ENCODE results near the gene FAM174B. TPM values are rescaled to one million over a fixed set of nuclear protein-coding genes. Genes with fewer than 3 reads are reported as not detected.

The FAM174B gene
- total and polyA plus RNA-seq, 2 experiments from 2014 or later = 15.0 to 21.8 TPM

GRCh38 chr15:92664178-92664900, 8.8 kb upstream of the FAM174B start:
- no peaks in the 10 kb centered on the region for H3K36me3 Mint-ChIP-seq (ENCODE audit: low read depth)
- H3K36me3 ChIP-seq (ENCODE audit: insufficient read depth) = no peaks in the 10 kb centered on the region
- no peak overlapping the region for H3K4me2 ChIP-seq
- H3K79me2 ChIP-seq (replicated peaks; ENCODE audit: insufficient read depth) = no peaks in the 10 kb centered on the region
- no peak overlapping the region for H3K27ac ChIP-seq (ENCODE audit: low read depth)
- H3K9me2 ChIP-seq (ENCODE audit: insufficient read depth) = no peaks in the 10 kb centered on the region
- H4K20me1 ChIP-seq (replicated peaks; ENCODE audit: insufficient read depth) = no peaks in the 10 kb centered on the region
- H3K27me3 Mint-ChIP-seq (ENCODE audit: insufficient read depth, low read depth, poor library complexity) = peaks cover 11% of the 10 kb centered on the region
- H3K4me3 ChIP-seq = no peak overlapping the region
- no peak overlapping the region; the same call in 2 of the 3 replicates for H3K4me3 Mint-ChIP-seq
- no peaks in the 10 kb centered on the region; the same call in 2 of the 3 replicates for H3K9me3 Mint-ChIP-seq
- DNase-seq (ENCODE audit: low spot score) (no peak), ATAC-seq (peak; percentile 16; the same call in 2 of the 3 replicates)
- no peak overlapping the region for H3K27ac Mint-ChIP-seq
- H3K27me3 ChIP-seq (ENCODE audit: insufficient read depth) = no peaks in the 10 kb centered on the region
- TF ChIP-seq ZNF331 (CRISPR knock-in tag; IDR thresholded peaks at IDR 0.05; ENCODE audit: low read depth) (no peak), EZH2phosphoT487 (IDR thresholded peaks at IDR 0.05; ENCODE audit: unreplicated experiment) (no peak), STAT1 (IDR thresholded peaks at IDR 0.05; ENCODE audit: unreplicated experiment) (no peak), ZNF114 (CRISPR knock-in tag; IDR thresholded peaks at IDR 0.05) (no peak), CTCF (conservative IDR thresholded peaks at IDR 0.05; ENCODE audit: low read depth in 2 of 2) (no peak)
- TF ChIP-seq, protein P1, sequence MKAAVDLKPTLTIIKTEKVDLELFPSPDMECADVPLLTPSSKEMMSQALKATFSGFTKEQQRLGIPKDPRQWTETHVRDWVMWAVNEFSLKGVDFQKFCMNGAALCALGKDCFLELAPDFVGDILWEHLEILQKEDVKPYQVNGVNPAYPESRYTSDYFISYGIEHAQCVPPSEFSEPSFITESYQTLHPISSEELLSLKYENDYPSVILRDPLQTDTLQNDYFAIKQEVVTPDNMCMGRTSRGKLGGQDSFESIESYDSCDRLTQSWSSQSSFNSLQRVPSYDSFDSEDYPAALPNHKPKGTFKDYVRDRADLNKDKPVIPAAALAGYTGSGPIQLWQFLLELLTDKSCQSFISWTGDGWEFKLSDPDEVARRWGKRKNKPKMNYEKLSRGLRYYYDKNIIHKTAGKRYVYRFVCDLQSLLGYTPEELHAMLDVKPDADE (IDR thresholded peaks at IDR 0.05) = no peak
- peak overlapping the region; percentile 1; the same call in 1 of the 2 replicates for H2AFZ ChIP-seq
- H3K4me1 Mint-ChIP-seq = peaks cover 32% of the 10 kb centered on the region
- H3F3A ChIP-seq (replicated peaks; ENCODE audit: low read depth) = no peaks in the 10 kb centered on the region
- peaks cover 29% of the 10 kb centered on the region for H3K4me1 ChIP-seq (ENCODE audit: insufficient read depth)

DNA sequence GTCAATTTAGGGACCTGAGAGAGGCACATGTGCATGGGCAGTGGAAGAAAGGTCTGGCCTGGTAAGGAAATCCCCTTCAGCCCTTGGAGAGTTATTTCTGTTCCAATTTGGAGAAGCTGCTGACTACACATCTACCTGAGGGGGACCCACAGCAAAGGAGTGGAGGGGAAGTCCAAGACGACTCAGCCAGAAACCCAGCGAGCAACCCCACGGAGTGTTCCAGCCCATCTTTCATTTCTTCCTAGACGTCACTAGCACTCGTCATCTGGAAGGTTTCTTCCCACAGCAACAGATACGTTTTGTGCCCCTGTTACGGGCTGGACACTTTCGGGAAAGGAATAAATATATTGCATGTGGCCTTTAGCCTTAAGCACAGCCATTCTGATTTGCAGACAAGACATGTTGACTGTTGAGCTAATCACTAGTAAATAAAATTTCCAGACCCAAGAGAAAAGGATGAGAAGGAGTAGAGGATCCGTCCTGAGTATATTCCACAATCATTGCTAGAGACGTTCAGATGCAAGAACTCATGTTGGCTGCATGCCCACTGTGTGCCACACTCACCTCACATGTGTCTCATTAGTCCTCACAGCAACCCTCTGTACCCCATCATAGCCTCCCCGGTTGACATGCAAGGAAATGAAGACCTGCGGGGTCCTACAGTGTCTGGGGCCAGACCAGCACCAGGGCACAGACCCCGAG, 7.8 kb upstream of the FAM174B start:
- Mint-ChIP-seq H3K27ac (no peak overlapping the region), H3K36me3 (ENCODE audit: low read depth) (no peaks in the 10 kb centered on the region)

More for the DNA sequence above, 7.8 kb upstream of the FAM174B start:
- no peak for ATAC-seq
- H3F3A ChIP-seq (replicated peaks; ENCODE audit: low read depth) = no peaks in the 10 kb centered on the region
- Mint-ChIP-seq H3K4me1 (peaks cover 27% of the 10 kb centered on the region), H3K27me3 (ENCODE audit: insufficient read depth, low read depth, poor library complexity) (peaks cover 11% of the 10 kb centered on the region), H3K9me3 (no peaks in the 10 kb centered on the region; the same call in 2 of the 3 replicates), H3K4me3 (no peak overlapping the region)
- H3K79me2 ChIP-seq (replicated peaks; ENCODE audit: insufficient read depth) = no peaks in the 10 kb centered on the region
- H3K27me3 ChIP-seq (ENCODE audit: insufficient read depth) = no peaks in the 10 kb centered on the region
- H3K27ac ChIP-seq (ENCODE audit: low read depth) = no peak overlapping the region
- no peaks in the 10 kb centered on the region for H3K9me2 ChIP-seq (ENCODE audit: insufficient read depth)
- DNase-seq (ENCODE audit: low spot score) = no peak
- no peak overlapping the region for H3K4me3 ChIP-seq
- H3K4me1 ChIP-seq (ENCODE audit: insufficient read depth) = peaks cover 29% of the 10 kb centered on the region
- TF ChIP-seq ZNF331 (CRISPR knock-in tag; IDR thresholded peaks at IDR 0.05; ENCODE audit: low read depth) (no peak), ZNF114 (CRISPR knock-in tag; IDR thresholded peaks at IDR 0.05) (no peak), CREB1 (CRISPR knock-in tag; IDR thresholded peaks at IDR 0.05; ENCODE audit: low read depth) (no peak), STAT1 (IDR thresholded peaks at IDR 0.05; ENCODE audit: unreplicated experiment) (no peak), CTCF (conservative IDR thresholded peaks at IDR 0.05; ENCODE audit: low read depth in 2 of 2) (no peak), POLR2AphosphoS5 (IDR thresholded peaks at IDR 0.05; ENCODE audit: low read depth) (no peak), NANOG (IDR thresholded peaks at IDR 0.05; ENCODE audit: borderline replicate concordance) (no peak), EZH2phosphoT487 (IDR thresholded peaks at IDR 0.05; ENCODE audit: unreplicated experiment) (no peak), JUNB (IDR thresholded peaks at IDR 0.05; ENCODE audit: unreplicated experiment) (no peak), REST (IDR thresholded peaks at IDR 0.05; ENCODE audit: unreplicated experiment) (no peak)
- TF ChIP-seq, protein P1 (IDR thresholded peaks at IDR 0.05) = no peak
- H3K4me2 ChIP-seq = no peak overlapping the region
- no peaks in the 10 kb centered on the region for H3K36me3 ChIP-seq (ENCODE audit: insufficient read depth)
- H2AFZ ChIP-seq = no peak overlapping the region
- no peaks in the 10 kb centered on the region for H4K20me1 ChIP-seq (replicated peaks; ENCODE audit: insufficient read depth)

Data from GM23338 (cell line).